Measurements from ENCODE around the gene ACTRT2. TPM values are rescaled to one million over a fixed set of nuclear protein-coding genes. Genes with fewer than 3 reads are reported as not detected.

The ACTRT2 gene
- not detected for polyA plus RNA-seq (2013, experiment 1 of 2; ENCODE audit: insufficient read length)
- not detected for polyA plus RNA-seq (2013, experiment 2 of 2; ENCODE audit: insufficient read length)

GRCh38 chr1:3021233-3021671, at the start of gene ACTRT2:
Gene ACTRT2, plus strand, starts transcription at chr1:3021467. Its CDS starts 220 bp downstream, at chr1:3021687.
- no peak for DNase-seq

GRCh38 chr1:2971609-2972008, 49.7 kb upstream of the ACTRT2 start:
- no peak for DNase-seq

GRCh38 chr1:2972011-2972878, 49.0 kb upstream of the ACTRT2 start:
- DNase-seq = no peak

GRCh38 chr1:2972879-2973575, 48.2 kb upstream of the ACTRT2 start:
- DNase-seq = no peak

- DNase-seq = no peak
Observed at GRCh38 chr1:2973601-2974593, 47.4 kb upstream of the ACTRT2 start.

GRCh38 chr1:2974701-2975301, 46.5 kb upstream of the ACTRT2 start:
- no peak for DNase-seq

- DNase-seq = peak; percentile 35
Observed at GRCh38 chr1:2975466-2976179, 45.6 kb upstream of the ACTRT2 start.

- no peak for DNase-seq
Observed at GRCh38 chr1:2976180-2976562, 45.1 kb upstream of the ACTRT2 start.

- DNase-seq = no peak
Observed at GRCh38 chr1:2977886-2978611, 43.2 kb upstream of the ACTRT2 start.

GRCh38 chr1:2978691-2979190, 42.5 kb upstream of the ACTRT2 start:
- DNase-seq = no peak

- DNase-seq = no peak
Observed at GRCh38 chr1:2979191-2980072, 41.8 kb upstream of the ACTRT2 start.

- no peak for DNase-seq
Observed at GRCh38 chr1:2980073-2980791, 41.0 kb upstream of the ACTRT2 start.

- DNase-seq = no peak
Observed at GRCh38 chr1:2980849-2981248, 40.4 kb upstream of the ACTRT2 start.

GRCh38 chr1:2981388-2981787, 39.9 kb upstream of the ACTRT2 start:
- DNase-seq = no peak

- DNase-seq = no peak
Observed at GRCh38 chr1:2981981-2982614, 39.2 kb upstream of the ACTRT2 start.

GRCh38 chr1:2982615-2983318, 38.5 kb upstream of the ACTRT2 start:
- DNase-seq = no peak

GRCh38 chr1:2983319-2983705, 38.0 kb upstream of the ACTRT2 start:
- DNase-seq = no peak

Data from fibroblast of skin of back (primary cell).